ENCODE results near the gene FAM13C.

- no peak for TF ChIP-seq CTCF (IDR thresholded peaks at IDR 0.05)
- TF ChIP-seq POLR2A (IDR thresholded peaks at IDR 0.05), result no peak
- no peak for TF ChIP-seq EP300 (IDR thresholded peaks at IDR 0.05)
Observed at GRCh38 chr10:59376846-59377245, 14.5 kb upstream of the FAM13C start.

Data from tibial nerve (tissue), 4 donors.